Lower leg skin (tissue), 4 donors: Measurements from ENCODE around the gene TFAP2A. TPM values are rescaled to one million over a fixed set of nuclear protein-coding genes. Genes with fewer than 3 reads are reported as not detected.

Source experiments
- DNase-seq, 2 donors: peaks; one replicate each; pipeline ENCODE4 v3.0.0-alpha.2; 2019; ENCODE audit warnings: low spot score in 2 of 2
- H3K4me3 ChIP-seq: fragments of 200-600 bp; sonication (generic); 2 replicates; pipeline ENCODE4 v1.5.1; 2017; ENCODE audit warnings: mild to moderate bottlenecking, low read depth; ENCODE audit not compliant: poor library complexity, severe bottlenecking
- POLR2A ChIP-seq, 2 donors: fragments of 450-650 bp; IDR thresholded peaks; one replicate each; pipeline ENCODE4 v1.6.1; 2016 to 2017; ENCODE audit warnings: antibody characterized with exemption in 2 of 2, mild to moderate bottlenecking in 1 of 2, moderate library complexity in 1 of 2
- WGBS, 2 donors: methylation state at CpG; one replicate each; pipeline ENCODE4 v1.1.5; 2018; 5-methylcytosine and 5-hydroxymethylcytosine counted together
- intact Hi-C: fragments of 100-400 bp; cut with DNase I; formaldehyde crosslinking; loops from one replicate; pipeline ENCODE4 v1.15.0; 2023; ENCODE audit warnings: low total_unique reads
- total RNA-seq, 4 donors: library from RNA; depleted of rRNA; stranded (reverse); fragments of >200 nt; gene quantifications; one replicate each; pipeline ENCODE4 v1.1.0, GENCODE V29; 2016
- TF ChIP-seq, protein P1 (sequence below), 3 donors: fragments of 450-650 bp; IDR thresholded peaks; one replicate each; pipeline ENCODE4 v1.5.1; 2016; ENCODE audit warnings: antibody characterized with exemption in 3 of 3, mild to moderate bottlenecking in 3 of 3, moderate library complexity in 2 of 3

The TFAP2A gene
- total RNA-seq, 4 donors from 2014 or later: 62.0 to 123 (median 63.7) TPM

DNA sequence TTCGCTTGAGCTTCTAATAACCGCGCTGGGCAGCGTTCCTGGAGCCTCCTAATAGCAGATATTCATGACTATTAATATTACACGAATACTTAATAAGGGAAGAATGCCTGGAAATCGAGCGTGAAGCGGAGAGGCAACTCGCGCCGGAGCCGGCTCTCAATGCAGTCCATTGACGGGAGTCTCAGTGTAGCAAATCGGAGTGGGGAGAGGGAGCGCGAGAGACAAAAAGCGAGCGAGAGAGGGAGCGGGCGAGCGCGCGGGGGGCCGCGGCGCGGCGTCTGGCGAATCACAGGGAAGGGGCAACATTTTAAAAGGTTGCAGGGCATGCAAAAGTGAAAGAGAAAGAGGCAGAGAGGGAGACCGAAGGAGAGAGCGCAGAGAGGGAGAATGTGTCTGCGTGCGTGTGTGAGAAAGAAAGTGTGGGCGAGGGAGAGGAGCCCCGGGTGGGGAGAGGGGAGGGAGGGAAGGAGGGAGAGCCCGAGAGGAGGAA is 2.9 kb downstream of the TFAP2A start:
- no peak for DNase-seq

DNA sequence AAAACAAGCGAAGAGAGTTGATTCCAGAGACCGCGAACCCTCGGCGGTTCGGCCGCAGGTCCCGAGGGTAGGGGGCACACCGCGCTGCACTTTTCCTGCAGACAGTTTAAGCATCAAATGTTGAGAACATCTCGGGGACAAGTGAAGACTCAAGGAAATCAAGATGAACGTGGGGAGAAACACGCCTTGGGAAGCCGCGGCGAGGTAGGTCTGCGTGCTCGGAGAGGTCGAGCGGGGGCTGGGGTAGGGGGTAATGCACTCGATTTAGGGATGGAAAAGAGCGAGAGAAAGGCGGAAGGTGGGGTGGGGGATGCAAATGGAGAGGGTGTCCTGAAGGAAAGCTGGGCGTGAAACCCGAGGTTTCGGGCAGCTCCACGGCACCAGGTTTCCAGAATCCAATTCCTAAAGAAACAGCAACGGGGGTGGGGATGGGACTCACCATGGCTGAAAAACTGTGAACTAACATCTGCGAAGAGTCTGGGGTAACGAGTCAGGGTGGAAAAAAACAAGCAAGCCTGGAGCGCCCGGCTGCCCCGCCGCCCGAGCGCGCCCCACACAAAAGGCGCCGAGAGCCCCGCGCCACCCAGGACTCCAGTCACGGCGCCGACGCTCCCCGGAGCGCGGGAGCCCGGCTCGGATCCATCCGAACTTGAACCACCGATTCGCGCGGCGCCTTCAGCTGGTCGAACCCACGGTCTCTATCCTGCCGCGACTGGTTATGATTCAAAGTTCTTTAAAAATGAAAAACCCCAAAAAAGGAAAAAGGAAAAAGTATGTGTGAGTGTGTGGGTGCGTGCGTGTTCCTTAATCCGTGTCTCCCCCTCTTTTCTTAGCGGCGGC is 3.5 kb downstream of the TFAP2A start:
- no peak for DNase-seq
- peak overlapping the region; percentile 47 for H3K4me3 ChIP-seq
- intact Hi-C loops: loop anchor here (10.0 kb wide), 3 partner anchors 877 to 1427 kb away; no protein-coding TSS in a partner anchor
- no peak for TF ChIP-seq POLR2A (IDR thresholded peaks at IDR 0.05)
- TF ChIP-seq, protein P1, sequence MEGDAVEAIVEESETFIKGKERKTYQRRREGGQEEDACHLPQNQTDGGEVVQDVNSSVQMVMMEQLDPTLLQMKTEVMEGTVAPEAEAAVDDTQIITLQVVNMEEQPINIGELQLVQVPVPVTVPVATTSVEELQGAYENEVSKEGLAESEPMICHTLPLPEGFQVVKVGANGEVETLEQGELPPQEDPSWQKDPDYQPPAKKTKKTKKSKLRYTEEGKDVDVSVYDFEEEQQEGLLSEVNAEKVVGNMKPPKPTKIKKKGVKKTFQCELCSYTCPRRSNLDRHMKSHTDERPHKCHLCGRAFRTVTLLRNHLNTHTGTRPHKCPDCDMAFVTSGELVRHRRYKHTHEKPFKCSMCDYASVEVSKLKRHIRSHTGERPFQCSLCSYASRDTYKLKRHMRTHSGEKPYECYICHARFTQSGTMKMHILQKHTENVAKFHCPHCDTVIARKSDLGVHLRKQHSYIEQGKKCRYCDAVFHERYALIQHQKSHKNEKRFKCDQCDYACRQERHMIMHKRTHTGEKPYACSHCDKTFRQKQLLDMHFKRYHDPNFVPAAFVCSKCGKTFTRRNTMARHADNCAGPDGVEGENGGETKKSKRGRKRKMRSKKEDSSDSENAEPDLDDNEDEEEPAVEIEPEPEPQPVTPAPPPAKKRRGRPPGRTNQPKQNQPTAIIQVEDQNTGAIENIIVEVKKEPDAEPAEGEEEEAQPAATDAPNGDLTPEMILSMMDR (IDR thresholded peaks at IDR 0.05): no peak
- 2 to 3% methylated on average over 65 of the region's 65 CpGs for WGBS, 2 donors

More for the DNA sequence above, 2.9 kb downstream of the TFAP2A start:
- H3K4me3 ChIP-seq: peak overlapping the region; percentile 47
- no peak for TF ChIP-seq POLR2A (IDR thresholded peaks at IDR 0.05)
- TF ChIP-seq, protein P1 (IDR thresholded peaks at IDR 0.05): no peak
- intact Hi-C loops: loop anchor here (10.0 kb wide), 3 partner anchors 877 to 1427 kb away; no protein-coding TSS in a partner anchor
- 0 to 1% methylated on average over 36 of the region's 36 CpGs for WGBS, 2 donors

DNA sequence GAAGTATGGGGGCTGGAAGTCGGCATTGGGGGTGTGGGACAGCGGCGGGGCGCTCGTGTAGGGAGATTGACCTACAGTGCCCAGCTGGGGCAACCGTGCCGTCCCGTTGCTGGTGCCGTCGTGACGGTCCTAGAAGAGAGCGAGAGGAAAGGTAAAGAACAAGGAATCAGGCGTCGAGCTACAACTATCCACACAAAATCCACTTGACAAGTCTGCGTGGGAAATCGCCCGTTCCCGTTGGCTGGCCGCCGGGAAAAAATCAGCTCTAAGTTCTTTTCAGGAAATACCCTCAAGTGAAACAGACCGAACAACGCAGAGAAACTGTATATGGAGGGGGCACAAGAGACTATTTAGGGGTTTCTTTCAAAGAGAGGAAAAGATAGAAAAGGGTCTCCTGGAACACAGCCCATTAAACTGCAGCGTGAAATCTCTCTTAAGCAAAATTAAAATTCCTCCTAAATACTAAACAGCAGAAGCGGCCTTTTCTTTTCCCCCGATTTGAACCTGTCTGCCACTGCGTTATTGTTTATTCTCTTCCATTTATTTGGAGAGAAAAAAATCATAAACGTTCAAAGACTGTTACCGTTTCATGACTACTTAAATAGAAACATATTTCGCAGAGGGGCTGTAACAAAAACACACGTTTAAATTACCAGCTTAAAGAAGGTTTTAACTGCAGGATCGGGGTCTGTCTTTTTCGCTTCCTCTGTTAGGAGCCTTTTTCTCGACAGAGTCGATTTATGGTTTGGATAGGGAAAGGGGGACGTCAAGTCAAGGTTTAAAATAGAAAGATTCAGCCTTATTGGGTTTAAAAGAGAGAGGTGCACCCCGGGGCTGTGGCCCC is 4.4 kb downstream of the TFAP2A start:
- peak overlapping the region; percentile 10 for H3K4me3 ChIP-seq
- no peak for DNase-seq
- no peak for TF ChIP-seq POLR2A (IDR thresholded peaks at IDR 0.05)
- TF ChIP-seq, protein P1 (IDR thresholded peaks at IDR 0.05): no peak
- intact Hi-C loops: loop anchor here (10.0 kb wide), 3 partner anchors 876 to 1426 kb away; no protein-coding TSS in a partner anchor
- 8 to 9% methylated on average over 36 of the region's 36 CpGs for WGBS, 2 donors

DNA sequence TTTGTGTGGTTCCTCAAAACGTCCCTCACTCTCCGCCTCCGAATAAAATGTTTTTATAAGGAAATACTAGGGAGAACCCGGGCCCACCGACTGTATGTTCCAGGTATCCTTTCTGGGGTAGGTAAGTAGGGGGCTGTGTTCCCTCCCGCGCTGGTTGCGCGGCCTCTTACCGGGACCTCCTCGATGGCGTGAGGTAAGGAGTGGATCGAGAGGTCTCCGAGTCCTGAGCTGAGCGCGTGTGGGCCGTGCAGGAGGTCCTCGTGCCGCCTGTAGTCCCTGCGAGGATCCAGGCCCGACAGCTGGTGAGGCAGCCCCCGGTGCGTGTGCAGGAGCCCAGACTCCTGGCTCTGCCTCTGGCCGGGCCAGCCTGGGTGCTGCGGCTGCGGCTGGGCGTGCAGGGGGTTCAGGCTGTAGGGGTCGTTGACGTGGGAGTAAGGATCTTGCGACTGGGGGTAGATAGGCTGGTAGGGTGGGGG is 5.1 kb downstream of the TFAP2A start:
- no peak for DNase-seq
- peak overlapping the region; percentile 10 for H3K4me3 ChIP-seq
- 15 to 16% methylated on average over 18 to 30 of the region's 30 CpGs for WGBS, 2 donors
- TF ChIP-seq, protein P1 (IDR thresholded peaks at IDR 0.05): no peak
- TF ChIP-seq POLR2A (IDR thresholded peaks at IDR 0.05): no peak
- intact Hi-C loops: loop anchor here (10.0 kb wide), 4 partner anchors 315 to 1425 kb away; no protein-coding TSS in a partner anchor

DNA sequence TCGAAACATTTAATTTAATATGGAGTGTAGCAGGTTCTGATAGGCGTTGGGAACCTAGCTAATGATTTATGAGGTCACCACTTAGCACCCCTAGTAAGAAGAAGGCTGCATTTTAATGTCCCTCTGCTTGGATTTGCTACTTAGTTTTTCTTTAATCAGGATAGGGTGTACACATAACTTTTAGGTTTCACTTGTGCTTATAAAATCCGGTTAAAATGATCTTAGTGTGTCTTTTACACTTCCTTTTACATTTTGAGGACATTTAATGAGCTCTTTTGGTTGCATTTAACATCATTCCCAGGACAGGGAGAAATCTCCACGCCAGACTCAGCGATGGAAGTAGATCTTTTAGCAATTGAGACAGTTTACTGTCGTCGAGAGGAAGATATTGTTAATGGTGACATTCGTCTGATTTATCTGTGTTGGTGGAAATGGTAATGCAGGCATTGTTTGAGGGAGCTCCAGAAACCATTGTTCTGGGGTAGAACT is 5.6 kb downstream of the TFAP2A start:
- 14 to 19% methylated on average over 8 of the region's 8 CpGs for WGBS, 2 donors
- no peak for DNase-seq
- no peak overlapping the region for H3K4me3 ChIP-seq
- intact Hi-C loops: loop anchor here (10.0 kb wide), 1 partner anchor 314 kb away; no protein-coding TSS in a partner anchor
- no peak for TF ChIP-seq POLR2A (IDR thresholded peaks at IDR 0.05)
- TF ChIP-seq, protein P1 (IDR thresholded peaks at IDR 0.05): no peak
